Keratinocyte (primary cell): ENCODE measurements around the gene HIVEP2. TPM values are rescaled to one million over a fixed set of nuclear protein-coding genes. Genes with fewer than 3 reads are reported as not detected.

Experiments used
- DNase-seq: peaks from one replicate; pipeline ENCODE4 v3.0.0-alpha.2; 2011; ENCODE audit warnings: low read depth, missing footprints, low spot score
- FAIRE-seq: peaks from 2 replicates; lab custom pipeline; 2011; peaks lifted over from hg19 to GRCh38; lab: Jason Lieb, UNC
- H2AFZ ChIP-seq: 2 replicates; pipeline ENCODE4 v1.6.0; 2012; ENCODE audit warnings: low read length, control low read depth, inconsistent platforms; ENCODE audit not compliant: control insufficient read depth
- H3K27ac ChIP-seq: 2 replicates; pipeline ENCODE4 v1.5.1; 2011; ENCODE audit warnings: low read length; ENCODE audit not compliant: control insufficient read depth, insufficient read depth
- H3K27me3 ChIP-seq: 3 replicates; pipeline ENCODE4 v1.6.0; 2011; ENCODE audit warnings: low read length; ENCODE audit not compliant: control insufficient read depth, insufficient read depth; ENCODE audit errors: extremely low read depth
- H3K36me3 ChIP-seq, 2 experiments: 2 replicates in 1 of 2; 3 replicates in 1 of 2; pipeline ENCODE4 v1.5.1; 2011; ENCODE audit warnings: low read length in 2 of 2, mild to moderate bottlenecking in 1 of 2; ENCODE audit not compliant: control insufficient read depth in 2 of 2, insufficient read depth in 2 of 2; ENCODE audit errors: extremely low read depth in 1 of 2
- H3K4me1 ChIP-seq: 3 replicates; pipeline ENCODE4 v1.5.1; 2011; ENCODE audit warnings: low read length; ENCODE audit not compliant: control insufficient read depth, insufficient read depth; ENCODE audit errors: extremely low read depth
- H3K4me2 ChIP-seq: 3 replicates; pipeline ENCODE4 v1.6.0; 2011; ENCODE audit warnings: low read depth, low read length; ENCODE audit not compliant: control insufficient read depth, insufficient read depth; ENCODE audit errors: extremely low read depth
- H3K4me3 ChIP-seq, 3 experiments: fragments of 200-600 bp in 1 of 3; sonication (generic) in 1 of 3; 2 replicates in 2 of 3; 3 replicates in 1 of 3; pipeline ENCODE4 v1.5.1; 2011 to 2016; ENCODE audit warnings: low read length in 3 of 3, mild to moderate bottlenecking in 3 of 3, control low read depth in 2 of 3, inconsistent platforms in 1 of 3, low read depth in 1 of 3, mixed read lengths in 1 of 3, mixed run types in 1 of 3, moderate library complexity in 1 of 3; ENCODE audit not compliant: control insufficient read depth in 2 of 3, insufficient read depth in 2 of 3; ENCODE audit errors: extremely low read depth in 1 of 3
- H3K79me2 ChIP-seq: 2 replicates; pipeline ENCODE4 v1.6.0; 2012; ENCODE audit warnings: low read length; ENCODE audit not compliant: control insufficient read depth, insufficient read depth
- H3K9ac ChIP-seq: 3 replicates; pipeline ENCODE4 v1.6.0; 2011; ENCODE audit warnings: low read length; ENCODE audit not compliant: control insufficient read depth, insufficient read depth; ENCODE audit errors: extremely low read depth
- H3K9me1 ChIP-seq: 3 replicates; pipeline ENCODE4 v1.6.0; 2011; ENCODE audit warnings: low read length; ENCODE audit not compliant: control insufficient read depth, insufficient read depth; ENCODE audit errors: extremely low read depth
- H3K9me3 ChIP-seq: 2 replicates; pipeline ENCODE4 v1.5.1; 2012; ENCODE audit warnings: low read depth, low read length; ENCODE audit not compliant: control insufficient read depth
- H4K20me1 ChIP-seq: 3 replicates; pipeline ENCODE4 v1.6.0; 2011; ENCODE audit warnings: low read length; ENCODE audit not compliant: control insufficient read depth, insufficient read depth; ENCODE audit errors: extremely low read depth
- CTCF ChIP-seq, 3 experiments: IDR thresholded peaks in 1 of 3; conservative IDR thresholded peaks in 1 of 3; optimal IDR thresholded peaks in 1 of 3; 2 replicates in 2 of 3; 3 replicates in 1 of 3; pipeline versions ENCODE3 to v1.5.1; 2011; ENCODE audit warnings: low read length in 3 of 3, mild to moderate bottlenecking in 3 of 3, moderate library complexity in 2 of 3, control low read depth in 1 of 3, inconsistent platforms in 1 of 3; ENCODE audit not compliant: insufficient read depth in 2 of 3; ENCODE audit errors: extremely low read depth in 1 of 3
- EZH2 ChIP-seq: IDR thresholded peaks from one replicate; pipeline ENCODE4 v1.6.1; 2012; ENCODE audit warnings: inconsistent platforms, mild to moderate bottlenecking, low read length, moderate library complexity
- dilution Hi-C: fragments of 300-500 bp; cut with MboI; formaldehyde crosslinking; loops from one replicate; pipeline ENCODE4 v1.7.0; 2020; ENCODE audit warnings: low sequenced_read_pairs; ENCODE audit not compliant: extremely low pct_ligation_motif_present
- polyA plus RNA-seq, 5 experiments: library from polyadenylated mRNA; depleted of rRNA in 3 of 5; stranded (reverse) in 3 of 5; stranded (forward) in 1 of 5; unstranded in 1 of 5; fragments of >200 nt; gene quantifications; 1 replicate in 1 of 5; 2 replicates in 3 of 5; 3 replicates in 1 of 5; pipeline versions ENCODE4 v1.2.1 to v1.2.3, GENCODE V29; 2011 to 2012; ENCODE audit warnings: missing spikeins in 2 of 5, low read depth in 1 of 5, low replicate concordance in 1 of 5

The HIVEP2 gene
- polyA plus RNA-seq, 1 donor (not counting 4 experiments of a cell fraction or from before 2014, with no cell fraction given): 8.9 TPM

DNA sequence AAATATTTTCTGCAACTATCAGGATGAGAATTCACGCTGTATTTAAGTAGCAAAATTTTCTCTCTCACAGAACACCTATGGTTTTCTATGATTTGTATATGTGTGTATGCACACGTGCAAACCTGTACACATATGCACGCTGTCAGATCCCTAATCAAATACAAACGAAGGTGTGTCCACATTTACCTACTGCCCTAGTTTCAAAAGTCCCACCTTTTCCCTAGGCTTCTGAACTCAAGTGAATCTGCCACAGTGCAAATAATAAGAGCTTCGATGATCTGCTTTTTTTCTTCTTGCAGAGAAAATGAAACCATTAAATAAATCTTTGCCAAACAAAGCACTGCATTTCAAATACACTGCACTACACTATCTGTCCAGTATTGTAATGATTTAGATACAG, 6.5 kb downstream of the HIVEP2 start:
- Histone ChIP-seq H3K4me1 (peaks cover 28% of the 10 kb centered on the region), H3K9ac (no peak overlapping the region), H3K36me3 (peaks cover 0 to 4% of the 10 kb centered on the region in 2 experiments), H3K4me3 (no peak overlapping the region), H3K4me2 (peak overlapping the region; percentile 36), H3K9me3 (no peaks in the 10 kb centered on the region), H2AFZ (no peak overlapping the region), H3K27me3 (no peaks in the 10 kb centered on the region), H3K27ac (no peak overlapping the region), H3K79me2 (peaks cover 83% of the 10 kb centered on the region), H3K9me1 (no peaks in the 10 kb centered on the region), H4K20me1 (no peaks in the 10 kb centered on the region)
- DNase-seq: no peak
- FAIRE-seq: no peak
- dilution Hi-C loops: no loop called here
- TF ChIP-seq EZH2: no peak
- no peak for TF ChIP-seq CTCF (optimal IDR thresholded peaks at IDR 0.05 in 1 of 3, IDR thresholded peaks at IDR 0.05 in 1 of 3, conservative IDR thresholded peaks at IDR 0.05 in 1 of 3; ENCODE audit: extremely low read depth in 1 of 3, insufficient read depth in 2 of 3, low read length in 3 of 3)

GRCh38 chr6:142937986-142938385, 7.0 kb downstream of the HIVEP2 start:
- Histone ChIP-seq H3K4me2 (no peak overlapping the region), H4K20me1 (no peaks in the 10 kb centered on the region), H3K9ac (no peak overlapping the region), H3K27ac (no peak overlapping the region), H2AFZ (no peak overlapping the region), H3K36me3 (peaks cover 0 to 4% of the 10 kb centered on the region in 2 experiments), H3K9me1 (no peaks in the 10 kb centered on the region), H3K4me1 (peaks cover 23% of the 10 kb centered on the region), H3K9me3 (no peaks in the 10 kb centered on the region), H3K27me3 (no peaks in the 10 kb centered on the region), H3K79me2 (peaks cover 79% of the 10 kb centered on the region), H3K4me3 (no peak overlapping the region)
- dilution Hi-C loops: no loop called here
- TF ChIP-seq EZH2 (no peak), CTCF (optimal IDR thresholded peaks at IDR 0.05 in 1 of 3, IDR thresholded peaks at IDR 0.05 in 1 of 3, conservative IDR thresholded peaks at IDR 0.05 in 1 of 3; ENCODE audit: extremely low read depth in 1 of 3, insufficient read depth in 2 of 3, low read length in 3 of 3) (no peak)
- no peak for DNase-seq
- no peak for FAIRE-seq
